Brain microvascular endothelial cell (primary cell): ENCODE measurements around the gene HOATZ.

ENCODE experiments used
- DNase-seq: peaks from one replicate; pipeline ENCODE4 v3.0.0-alpha.2; 2020
- H3K27ac ChIP-seq: fragments of 250-450 bp; sonication (Bioruptor Pico); 2 replicates; pipeline ENCODE4 v1.5.1; 2020; ENCODE audit warnings: mild to moderate bottlenecking, moderate library complexity
- H3K27me3 ChIP-seq: fragments of 250-450 bp; sonication (Bioruptor Pico); replicated peaks from 2 replicates; pipeline ENCODE4 v1.5.1; 2020; ENCODE audit warnings: mild to moderate bottlenecking
- H3K36me3 ChIP-seq: fragments of 250-450 bp; sonication (Bioruptor Pico); replicated peaks from 2 replicates; pipeline ENCODE4 v1.5.1; 2020; ENCODE audit warnings: mild to moderate bottlenecking
- H3K4me3 ChIP-seq: 2 replicates; pipeline ENCODE4 v1.5.1; 2011; ENCODE audit warnings: low read depth, mild to moderate bottlenecking, control low read depth, low read length, moderate library complexity
- in situ Hi-C: cut with HindIII; loops from 2 replicates; pipeline ENCODE4 v1.10.0; 2017; ENCODE audit warnings: low sequenced_read_pairs, low pct_ligation_motif_present
- TF ChIP-seq, protein P1 (sequence below): IDR thresholded peaks from 2 replicates; pipeline ENCODE4 v1.5.1; 2011; ENCODE audit warnings: low read depth, mild to moderate bottlenecking, moderate library complexity, low read length, control low read depth, inconsistent platforms; ENCODE audit errors: missing control alignments

Gene HOATZ

GRCh38 chr11:111494040-111494439 lies 20.5 kb upstream of the HOATZ start:
- in situ Hi-C loops = no loop called here
- Histone ChIP-seq H3K36me3 (no peaks in the 10 kb centered on the region), H3K4me3 (no peak overlapping the region), H3K27ac (no peak overlapping the region), H3K27me3 (no peaks in the 10 kb centered on the region)
- TF ChIP-seq, protein P1, sequence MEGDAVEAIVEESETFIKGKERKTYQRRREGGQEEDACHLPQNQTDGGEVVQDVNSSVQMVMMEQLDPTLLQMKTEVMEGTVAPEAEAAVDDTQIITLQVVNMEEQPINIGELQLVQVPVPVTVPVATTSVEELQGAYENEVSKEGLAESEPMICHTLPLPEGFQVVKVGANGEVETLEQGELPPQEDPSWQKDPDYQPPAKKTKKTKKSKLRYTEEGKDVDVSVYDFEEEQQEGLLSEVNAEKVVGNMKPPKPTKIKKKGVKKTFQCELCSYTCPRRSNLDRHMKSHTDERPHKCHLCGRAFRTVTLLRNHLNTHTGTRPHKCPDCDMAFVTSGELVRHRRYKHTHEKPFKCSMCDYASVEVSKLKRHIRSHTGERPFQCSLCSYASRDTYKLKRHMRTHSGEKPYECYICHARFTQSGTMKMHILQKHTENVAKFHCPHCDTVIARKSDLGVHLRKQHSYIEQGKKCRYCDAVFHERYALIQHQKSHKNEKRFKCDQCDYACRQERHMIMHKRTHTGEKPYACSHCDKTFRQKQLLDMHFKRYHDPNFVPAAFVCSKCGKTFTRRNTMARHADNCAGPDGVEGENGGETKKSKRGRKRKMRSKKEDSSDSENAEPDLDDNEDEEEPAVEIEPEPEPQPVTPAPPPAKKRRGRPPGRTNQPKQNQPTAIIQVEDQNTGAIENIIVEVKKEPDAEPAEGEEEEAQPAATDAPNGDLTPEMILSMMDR = no peak
- no peak for DNase-seq

DNA sequence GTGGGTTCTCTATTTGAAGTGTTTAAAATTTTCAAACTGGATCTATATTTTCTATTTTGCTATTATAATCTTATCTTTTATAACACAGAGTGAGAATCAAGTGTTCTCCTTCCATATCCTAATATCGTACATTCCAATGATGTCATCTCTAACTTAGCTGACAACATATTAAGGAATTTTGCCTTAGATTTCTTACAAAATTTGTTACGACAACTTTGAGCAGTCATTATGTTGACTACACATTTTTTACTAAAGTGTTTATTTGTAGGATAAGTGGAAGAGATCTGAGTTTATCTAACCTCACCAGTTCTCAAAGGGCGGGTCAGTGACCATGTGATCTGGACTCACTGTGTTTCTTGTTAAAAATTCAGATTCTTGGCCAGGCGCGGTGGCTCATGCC lies 15.1 kb upstream of the HOATZ start:
- no peaks in the 10 kb centered on the region for H3K27me3 ChIP-seq
- no peak overlapping the region for H3K4me3 ChIP-seq
- no peak overlapping the region for H3K27ac ChIP-seq
- TF ChIP-seq, protein P1 = no peak
- no peaks in the 10 kb centered on the region for H3K36me3 ChIP-seq
- no peak for DNase-seq
- in situ Hi-C loops = no loop called here

DNA sequence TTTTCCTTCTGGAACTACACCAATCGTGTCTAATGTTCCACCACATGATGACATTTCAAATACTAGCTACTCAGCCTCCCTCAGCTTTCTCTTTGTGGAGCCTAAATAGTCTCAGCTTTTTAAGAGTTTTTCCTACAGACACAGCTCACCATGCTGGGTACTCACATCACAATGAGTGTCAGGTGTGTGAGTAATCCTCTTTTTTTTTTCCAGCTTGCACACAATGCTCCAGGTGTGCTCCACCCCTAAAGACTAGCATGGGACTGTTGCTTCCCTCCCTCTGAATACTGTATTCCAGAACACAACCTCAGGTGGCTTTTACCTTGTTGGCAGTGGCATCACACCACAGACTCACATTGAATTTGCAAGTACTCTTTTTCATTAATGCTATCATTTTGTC lies 14.1 kb upstream of the HOATZ start:
- Histone ChIP-seq H3K27me3 (no peaks in the 10 kb centered on the region), H3K36me3 (no peaks in the 10 kb centered on the region), H3K27ac (no peak overlapping the region), H3K4me3 (no peak overlapping the region)
- no peak for DNase-seq
- in situ Hi-C loops = no loop called here
- TF ChIP-seq, protein P1 = no peak

GRCh38 chr11:111502611-111503010 lies 12.0 kb upstream of the HOATZ start:
- no peak for DNase-seq
- no peak overlapping the region for H3K27ac ChIP-seq
- H3K4me3 ChIP-seq = no peak overlapping the region
- TF ChIP-seq, protein P1 = no peak
- H3K27me3 ChIP-seq = no peaks in the 10 kb centered on the region
- in situ Hi-C loops = no loop called here
- no peaks in the 10 kb centered on the region for H3K36me3 ChIP-seq

GRCh38 chr11:111510311-111510710 lies 4.3 kb upstream of the HOATZ start:
- in situ Hi-C loops = no loop called here
- H3K27me3 ChIP-seq = no peaks in the 10 kb centered on the region
- no peak overlapping the region for H3K4me3 ChIP-seq
- no peak for DNase-seq
- no peak overlapping the region for H3K27ac ChIP-seq
- H3K36me3 ChIP-seq = no peaks in the 10 kb centered on the region
- TF ChIP-seq, protein P1 = no peak

DNA sequence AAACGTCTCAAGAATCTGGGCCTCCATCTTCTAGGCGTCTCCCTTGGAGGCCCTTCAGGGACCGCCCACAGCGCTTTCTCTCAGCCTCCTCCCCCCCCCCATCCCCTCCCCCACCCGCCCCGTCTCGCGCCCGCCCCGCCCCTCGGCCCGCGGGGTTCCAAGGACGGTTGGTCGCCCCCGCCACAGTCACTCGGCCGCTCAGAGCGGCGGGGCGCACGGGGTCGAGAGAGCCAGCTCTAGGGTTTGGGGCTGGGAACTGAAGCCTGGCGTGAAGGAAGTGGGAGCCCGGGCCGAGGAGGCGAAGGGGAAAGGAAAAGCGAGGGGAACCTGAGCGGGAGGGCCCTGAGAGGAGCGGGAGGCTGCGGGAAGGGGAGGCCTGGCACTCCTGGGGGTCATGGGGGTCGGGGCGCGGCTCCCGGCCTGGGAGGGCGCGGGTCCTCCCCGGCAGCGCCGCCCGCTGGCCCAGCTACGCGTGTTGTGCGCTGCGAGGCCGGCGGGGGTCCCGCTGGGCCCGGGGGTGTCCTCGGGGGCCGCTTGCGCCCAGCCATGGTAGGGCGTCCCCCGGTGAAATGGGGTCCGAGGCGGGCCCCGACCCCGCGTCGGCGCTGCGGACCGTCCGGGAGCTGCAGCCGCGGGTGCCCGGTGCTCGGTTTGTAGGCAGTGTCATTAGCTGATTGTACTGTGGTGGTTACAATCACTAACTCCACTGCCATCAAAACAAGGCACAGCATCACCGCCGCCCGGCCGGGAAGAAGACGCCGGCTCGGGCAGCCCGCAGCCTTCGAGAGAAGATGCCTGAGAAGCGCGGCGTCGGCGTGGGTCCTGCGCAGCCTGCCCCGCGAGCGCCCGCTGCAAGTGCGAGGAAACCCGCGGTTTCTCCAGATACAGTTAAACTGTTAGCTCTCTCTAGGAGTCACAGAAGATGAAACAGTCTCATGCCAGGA lies 2.0 kb upstream of the HOATZ start, which contains the start of gene BTG4:
Gene BTG4 (minus strand): TSS at position 91 of the 944 bp plus-strand sequence. CDS start 13,610 bp downstream, outside the sequence.
- Histone ChIP-seq H3K27me3 (no peaks in the 10 kb centered on the region), H3K4me3 (peak within 1 kb of the TSS; percentile 57), H3K36me3 (no peaks in the 10 kb centered on the region), H3K27ac (no peak within 1 kb of the TSS)
- in situ Hi-C loops = no loop called here
- no peak for DNase-seq
- TF ChIP-seq, protein P1 = no peak
